ENCODE data around the gene WWOX.

- TF ChIP-seq CTCF (IDR thresholded peaks at IDR 0.05) (no peak), POLR2A (IDR thresholded peaks at IDR 0.05) (no peak)
Measured at GRCh38 chr16:78105517-78105916, 6.1 kb downstream of the WWOX start.

Data from right lobe of liver (tissue), 4 donors.